Central memory CD4-positive, alpha-beta T cell (primary cell): ENCODE data around the gene EVX2.

Experiments used
- DNase-seq: peaks from one replicate; pipeline ENCODE4 v3.0.0; 2022
- total RNA-seq, 3 experiments: gene quantifications; one replicate each; lab custom pipeline; 2026; lab: John Stamatoyannopoulos, UW

EVX2 gene
- 0 to 0.04 (median 0) reads per million in 3 experiments for total RNA-seq

DNA sequence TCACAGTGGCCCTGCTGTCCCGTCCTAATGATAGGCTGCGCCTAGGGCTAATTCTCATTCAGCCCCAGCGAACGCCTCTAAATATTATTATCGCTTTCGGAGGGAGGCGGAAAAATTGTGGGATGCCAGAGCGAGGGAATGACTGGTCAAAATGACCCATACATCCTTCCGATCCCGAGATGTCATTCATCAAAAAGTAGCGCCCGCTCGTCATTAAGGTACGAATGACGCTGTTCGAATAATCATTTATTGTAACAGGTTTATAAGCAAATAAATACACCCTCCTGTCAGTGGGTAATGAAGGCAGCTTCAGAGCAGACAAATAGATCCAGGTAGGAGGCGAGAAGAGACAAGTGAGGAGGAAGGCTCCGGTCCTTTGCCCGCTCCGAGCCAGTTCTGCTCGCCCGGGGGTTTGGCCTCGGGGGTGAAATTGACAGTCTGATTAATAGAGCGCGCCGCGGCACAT, at the start of gene EVX2:
EVX2 (minus strand) TSS at position 167 of the 466 bp plus-strand sequence. CDS start 186 bp downstream, outside the sequence.
- no peak for DNase-seq

GRCh38 chr2:176133389-176133788, 49.6 kb upstream of the EVX2 start:
- no peak for DNase-seq

- no peak for DNase-seq
Measured at GRCh38 chr2:176132205-176133171, 48.7 kb upstream of the EVX2 start.

DNA sequence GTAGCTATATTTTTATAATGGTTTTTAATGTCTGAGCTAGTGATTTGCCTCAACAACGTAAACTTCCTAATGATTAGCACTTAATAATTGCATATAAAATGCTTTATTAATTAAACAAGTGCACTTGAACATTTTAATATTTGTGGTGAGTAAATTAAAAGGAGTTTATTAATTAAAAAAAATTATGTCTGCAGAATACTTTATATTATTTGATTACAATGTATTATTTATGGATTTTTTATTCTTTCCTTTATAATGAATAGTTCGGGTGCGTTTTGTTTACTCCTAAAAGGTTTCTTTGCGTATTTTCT, 48.0 kb upstream of the EVX2 start:
- no peak for DNase-seq

DNA sequence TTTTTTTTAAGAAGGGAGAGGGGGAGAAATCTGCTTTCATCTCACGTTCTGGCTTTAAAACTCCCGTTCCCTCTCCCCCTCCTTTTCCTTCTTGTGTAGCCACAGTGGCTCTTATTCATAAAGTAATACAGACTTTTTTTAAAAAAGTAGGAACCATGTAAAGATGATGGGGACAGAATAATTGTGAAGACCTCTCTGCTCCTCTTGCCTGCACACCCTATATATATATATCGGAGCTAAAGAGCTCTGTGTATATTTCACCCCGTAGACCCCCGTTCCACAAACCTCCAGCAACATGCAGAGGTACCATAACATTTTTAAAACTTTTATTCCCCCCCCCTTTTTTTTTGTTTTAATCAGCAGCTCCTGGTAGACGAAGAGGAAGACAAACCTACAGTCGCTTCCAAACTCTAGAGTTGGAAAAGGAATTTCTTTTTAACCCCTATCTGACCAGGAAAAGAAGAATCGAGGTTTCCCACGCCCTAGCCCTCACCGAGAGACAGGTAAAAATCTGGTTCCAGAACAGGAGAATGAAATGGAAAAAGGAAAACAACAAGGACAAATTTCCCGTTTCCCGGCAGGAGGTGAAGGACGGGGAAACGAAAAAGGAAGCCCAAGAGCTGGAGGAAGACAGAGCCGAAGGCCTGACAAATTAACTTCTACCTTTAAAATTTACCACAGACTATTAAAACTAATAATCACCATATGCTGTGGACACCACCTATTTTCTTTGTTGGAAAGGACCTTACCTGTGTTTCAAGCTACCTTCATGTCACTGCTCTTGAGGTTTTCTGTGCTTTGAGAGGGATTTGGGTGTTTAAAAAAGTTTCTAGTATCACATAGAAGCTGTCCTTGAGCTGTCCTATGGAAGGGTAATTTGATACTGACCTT, 47.4 kb upstream of the EVX2 start:
- no peak for DNase-seq

DNA sequence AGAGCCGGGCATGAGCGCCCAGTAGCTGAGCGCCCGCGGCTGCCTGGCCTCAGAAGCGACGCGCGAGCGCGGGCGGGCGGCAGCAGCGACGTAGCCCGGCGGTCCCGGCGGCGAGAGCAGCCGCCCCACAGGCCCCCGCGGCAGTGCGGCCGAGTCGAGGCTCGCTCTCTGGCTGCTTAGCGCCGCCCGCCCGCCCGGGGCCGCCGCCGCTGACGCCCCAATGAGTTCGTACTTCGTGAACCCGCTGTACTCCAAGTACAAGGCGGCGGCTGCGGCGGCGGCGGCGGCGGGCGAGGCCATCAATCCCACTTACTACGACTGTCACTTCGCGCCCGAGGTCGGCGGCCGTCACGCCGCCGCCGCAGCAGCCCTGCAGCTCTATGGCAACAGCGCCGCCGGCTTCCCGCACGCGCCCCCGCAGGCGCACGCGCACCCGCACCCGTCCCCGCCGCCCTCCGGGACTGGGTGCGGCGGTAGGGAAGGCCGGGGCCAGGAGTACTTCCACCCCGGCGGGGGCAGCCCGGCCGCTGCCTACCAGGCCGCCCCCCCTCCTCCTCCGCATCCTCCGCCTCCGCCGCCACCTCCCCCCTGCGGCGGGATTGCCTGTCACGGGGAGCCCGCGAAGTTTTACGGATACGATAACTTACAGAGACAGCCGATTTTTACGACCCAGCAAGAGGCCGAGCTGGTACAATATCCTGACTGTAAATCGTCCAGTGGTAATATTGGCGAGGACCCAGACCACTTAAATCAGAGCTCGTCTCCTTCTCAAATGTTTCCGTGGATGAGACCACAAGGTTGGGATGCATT, 46.6 kb upstream of the EVX2 start:
- DNase-seq = no peak

GRCh38 chr2:176129813-176130146, 46.0 kb upstream of the EVX2 start:
- DNase-seq = no peak

DNA sequence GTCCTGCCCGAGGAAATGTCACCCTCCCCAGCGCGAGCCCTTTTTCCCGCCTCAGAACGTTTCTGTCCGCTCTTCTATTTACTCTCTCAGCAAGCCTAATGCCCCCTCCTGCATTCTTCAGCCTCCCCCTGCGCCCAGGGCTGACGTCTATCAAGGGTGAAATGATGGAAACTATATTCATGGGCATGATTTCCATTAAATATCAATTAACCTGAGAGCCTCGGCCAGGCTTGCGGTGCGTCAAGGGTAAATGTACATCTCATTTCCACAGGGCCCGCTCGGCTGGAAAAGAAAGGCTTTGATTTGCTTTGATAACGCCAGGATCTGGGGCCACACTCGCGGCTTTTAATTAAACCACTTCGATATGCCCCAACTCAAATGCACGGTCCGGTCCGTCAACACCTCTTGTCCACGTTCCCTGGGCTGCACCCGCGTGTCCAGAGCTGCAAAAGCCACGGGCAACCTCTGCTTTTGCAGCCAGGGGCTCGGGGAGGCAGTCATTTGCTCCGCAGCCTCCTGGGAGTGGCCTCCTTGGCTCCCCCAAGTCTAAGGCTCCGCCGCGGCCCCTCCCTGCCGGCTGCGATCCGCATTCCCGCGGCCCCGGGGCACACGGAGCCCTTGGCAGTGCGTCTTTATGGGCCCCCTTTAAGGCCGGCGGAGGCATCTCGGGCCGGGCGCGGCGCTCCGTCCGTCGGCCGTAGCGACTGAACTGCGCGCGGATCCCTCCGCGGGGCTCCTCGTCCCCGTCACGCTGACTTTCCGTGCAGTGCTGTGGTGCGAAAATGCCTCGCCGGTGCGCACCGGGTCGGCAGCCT, 45.4 kb upstream of the EVX2 start, which contains the start of gene HOXD8:
HOXD8 (plus strand) TSS at position 724 of the 815 bp plus-strand sequence. CDS start 662 bp downstream, outside the sequence.
- no peak for DNase-seq

GRCh38 chr2:176128172-176128981, 44.6 kb upstream of the EVX2 start:
- no peak for DNase-seq

DNA sequence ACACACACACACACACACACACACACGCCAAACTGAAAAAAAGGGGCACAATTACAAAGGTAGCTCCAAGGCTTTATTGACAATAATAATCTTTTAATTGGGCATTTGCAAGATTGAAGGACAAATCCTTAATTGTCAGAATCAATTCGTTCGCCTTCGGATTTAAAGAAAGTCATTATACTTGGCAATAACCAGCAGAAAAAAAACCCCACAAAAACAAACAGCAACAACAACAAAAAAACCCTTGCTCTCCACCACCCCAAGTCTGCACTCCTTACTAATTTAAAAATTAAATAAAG, 44.0 kb upstream of the EVX2 start:
- DNase-seq = no peak

DNA sequence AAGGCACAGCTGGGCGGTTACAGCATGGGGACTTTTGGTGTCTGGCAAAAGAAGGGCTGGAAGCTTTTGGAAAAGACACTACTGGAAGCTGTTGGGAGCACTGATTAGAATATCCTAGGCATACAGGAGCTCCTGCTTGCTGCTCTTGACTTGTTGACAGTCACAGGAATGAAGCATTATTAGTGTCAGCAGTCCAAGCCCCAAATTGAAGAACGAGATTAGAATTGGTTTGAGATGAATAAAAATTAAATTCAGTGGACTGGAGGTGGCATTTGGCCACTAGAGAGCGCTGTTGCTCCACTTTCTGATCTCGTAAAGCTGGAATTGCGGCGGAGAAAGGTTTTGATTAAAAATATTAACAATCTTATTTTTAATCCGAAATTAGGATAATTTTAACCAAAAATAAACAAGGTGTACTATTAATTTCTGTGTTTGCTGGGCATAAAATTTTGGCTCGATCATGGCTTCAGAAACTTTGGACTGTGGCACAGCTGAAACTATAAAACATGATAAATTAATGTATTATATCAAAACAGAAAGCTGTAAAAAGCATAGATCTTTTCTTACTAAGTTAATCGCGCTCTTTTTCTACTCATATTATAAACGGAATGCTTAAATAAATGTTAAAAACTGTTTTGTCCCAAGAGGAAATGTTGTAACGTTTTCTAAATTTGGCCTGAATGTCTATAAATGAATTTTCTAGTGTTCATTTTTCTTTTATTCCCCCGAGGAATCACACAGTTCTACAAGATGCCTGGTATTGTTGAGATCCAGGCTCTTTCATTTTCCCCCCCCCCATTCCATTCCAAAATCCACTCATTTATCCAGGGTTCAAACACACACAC, 43.4 kb upstream of the EVX2 start:
- DNase-seq = peak; percentile 51

DNA sequence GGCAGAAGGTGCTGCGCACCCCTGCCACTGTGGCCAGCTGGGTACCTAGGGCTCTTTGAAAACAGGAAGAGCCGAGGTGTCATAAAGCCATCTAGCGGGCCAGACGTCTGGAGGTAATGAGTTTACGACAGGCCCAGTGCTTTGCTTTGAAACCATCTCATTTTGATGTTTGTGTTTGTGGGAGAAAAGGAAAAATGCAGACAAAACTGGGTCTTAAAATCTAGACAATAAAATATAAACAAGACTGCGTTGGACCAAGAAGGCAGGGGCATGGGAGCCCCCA, 42.0 kb upstream of the EVX2 start:
- DNase-seq = no peak

DNA sequence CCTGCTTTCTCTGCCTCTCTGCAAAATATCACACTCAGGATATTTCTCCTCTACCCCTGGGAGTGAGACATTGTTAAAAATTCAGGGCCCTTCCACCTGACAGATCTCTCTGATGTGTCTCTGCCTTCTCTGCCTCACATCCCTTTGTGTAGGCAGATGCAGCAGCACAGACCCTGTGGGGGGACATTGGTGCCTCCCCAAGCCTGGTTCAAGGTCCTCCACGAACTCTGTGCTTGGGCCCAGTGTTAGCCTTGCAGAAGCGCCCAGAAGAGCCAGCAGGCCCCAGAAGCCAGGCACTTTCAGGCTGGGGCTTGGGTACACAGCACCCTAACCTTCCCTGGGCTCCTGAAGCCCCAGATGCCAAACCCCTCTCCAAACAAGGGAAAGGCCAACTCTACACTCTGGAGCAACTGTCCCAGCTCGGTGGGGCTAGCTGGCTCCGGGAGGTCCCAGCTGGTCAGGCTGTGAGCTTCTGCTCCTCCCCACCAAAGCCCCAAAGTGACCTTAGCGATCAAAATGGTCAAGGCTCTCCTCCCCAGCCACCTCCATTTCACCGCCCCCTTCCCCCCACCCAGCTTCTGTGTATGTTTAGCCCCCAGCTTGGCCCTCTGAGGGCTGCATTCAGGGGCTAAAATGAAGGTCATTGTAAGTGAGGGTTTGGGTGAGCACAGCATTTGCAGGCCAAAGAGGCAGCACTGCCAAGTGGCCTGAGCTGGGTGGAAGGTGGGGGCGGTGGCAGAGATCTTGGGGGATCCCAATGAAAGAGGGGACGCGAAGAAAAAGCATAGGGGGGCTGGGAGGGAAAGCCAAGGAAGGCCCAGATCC, 41.4 kb upstream of the EVX2 start:
- DNase-seq = no peak

GRCh38 chr2:176124110-176124946, 40.6 kb upstream of the EVX2 start:
- no peak for DNase-seq

GRCh38 chr2:176123411-176124109, 39.8 kb upstream of the EVX2 start:
- no peak for DNase-seq

DNA sequence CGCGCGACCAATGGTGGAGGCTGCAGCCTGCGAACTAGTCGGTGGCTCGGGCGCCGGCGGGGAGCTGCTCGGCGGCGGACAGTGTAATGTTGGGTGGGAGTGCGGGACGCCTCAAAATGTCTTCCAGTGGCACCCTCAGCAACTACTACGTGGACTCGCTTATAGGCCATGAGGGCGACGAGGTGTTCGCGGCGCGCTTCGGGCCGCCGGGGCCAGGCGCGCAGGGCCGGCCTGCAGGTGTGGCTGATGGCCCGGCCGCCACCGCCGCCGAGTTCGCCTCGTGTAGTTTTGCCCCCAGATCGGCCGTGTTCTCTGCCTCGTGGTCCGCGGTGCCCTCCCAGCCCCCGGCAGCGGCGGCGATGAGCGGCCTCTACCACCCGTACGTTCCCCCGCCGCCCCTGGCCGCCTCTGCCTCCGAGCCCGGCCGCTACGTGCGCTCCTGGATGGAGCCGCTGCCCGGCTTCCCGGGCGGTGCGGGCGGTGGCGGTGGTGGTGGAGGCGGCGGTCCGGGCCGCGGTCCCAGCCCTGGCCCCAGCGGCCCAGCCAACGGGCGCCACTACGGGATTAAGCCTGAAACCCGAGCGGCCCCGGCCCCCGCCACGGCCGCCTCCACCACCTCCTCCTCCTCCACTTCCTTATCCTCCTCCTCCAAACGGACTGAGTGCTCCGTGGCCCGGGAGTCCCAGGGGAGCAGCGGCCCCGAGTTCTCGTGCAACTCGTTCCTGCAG, 39.1 kb upstream of the EVX2 start, which contains the start of gene HOXD9:
HOXD9 (plus strand) TSS at position 37 of the 728 bp plus-strand sequence; CDS start at position 87, 50 bp downstream.
- no peak for DNase-seq
